A549 (cell line): Measurements from ENCODE around the gene DIAPH2. TPM values are rescaled to one million over a fixed set of nuclear protein-coding genes. Genes with fewer than 3 reads are reported as not detected.

Experiments used
- ATAC-seq, 2 experiments: fragments of 200-7000 bp in 1 of 2; fragments of >200 bp in 1 of 2; cut with Nextera tagmentation in 1 of 2; cut with Tn5 transposase in 1 of 2; 3 replicates each; pipeline versions ENCODE4 v1.8.0 to v1.9.1; 2018 to 2020; ENCODE audit warnings: mild to moderate bottlenecking in 1 of 2, moderate library complexity in 1 of 2
- CTCF ChIA-PET: fragments of 300-600 bp; sonication (Branson Sonifier 250); formaldehyde crosslinking; extraction: SDS; loops from one replicate; lab custom pipeline; 2021; ENCODE audit warnings: antibody characterized with exemption, inconsistent platforms; lab: Yijun Ruan, JAX
- POLR2A ChIA-PET: fragments of 350-600 bp; formaldehyde crosslinking; extraction: SDS; loops from one replicate; lab custom pipeline; 2021; ENCODE audit warnings: antibody characterized with exemption, inconsistent platforms; lab: Yijun Ruan, JAX
- DNase-seq, 2 experiments: peaks; one replicate each; pipeline versions ENCODE4 v3.0.0 to v3.0.0-alpha.2; 2011 to 2016; ENCODE audit warnings: low read depth in 1 of 2, low spot score in 1 of 2
- FAIRE-seq: peaks from 2 replicates; lab custom pipeline; 2011; peaks lifted over from hg19 to GRCh38; lab: Jason Lieb, UNC
- H3K27ac ChIP-seq, 2 experiments: fragments of >200 bp; sonication (Bioruptor Twin); formaldehyde crosslinking; 3 replicates each; pipeline ENCODE4 v1.5.1; 2016 to 2017
- H3K4me1 ChIP-seq: fragments of >200 bp; sonication (Bioruptor Twin); formaldehyde crosslinking; 3 replicates; pipeline ENCODE4 v1.6.1; 2016
- H3K4me2 ChIP-seq: fragments of >200 bp; sonication (Bioruptor Twin); formaldehyde crosslinking; 3 replicates; pipeline ENCODE4 v1.6.1; 2016
- H3K4me3 ChIP-seq: fragments of >200 bp; sonication (Bioruptor Twin); formaldehyde crosslinking; 3 replicates; pipeline ENCODE4 v1.5.1; 2016
- H3K9me3 ChIP-seq: fragments of >200 bp; sonication (Bioruptor Twin); formaldehyde crosslinking; 3 replicates; pipeline ENCODE4 v1.6.1; 2016
- ATOH8 ChIP-seq: fragments of 250-450 bp; sonication (Bioruptor Pico); IDR thresholded peaks from 2 replicates; pipeline ENCODE4 v1.5.0; 2020; ENCODE audit warnings: low read depth, mild to moderate bottlenecking, moderate library complexity
- BHLHE40 ChIP-seq: IDR thresholded peaks from 2 replicates; pipeline ENCODE4 v1.6.1; 2012; ENCODE audit warnings: low read depth, low read length, inconsistent platforms
- CEBPB ChIP-seq, 2 experiments: fragments of >200 bp in 1 of 2; sonication (Bioruptor Twin) in 1 of 2; formaldehyde crosslinking in 1 of 2; IDR thresholded peaks; 2 replicates each; pipeline ENCODE4 v1.6.1; 2012 to 2016
- CHD2 ChIP-seq: fragments of 150-350 bp; IDR thresholded peaks from 2 replicates; pipeline ENCODE4 v1.6.1; 2014; ENCODE audit warnings: low read length; ENCODE audit not compliant: partially characterized antibody
- EHMT2 ChIP-seq: fragments of 200-600 bp; sonication (generic); IDR thresholded peaks from 2 replicates; pipeline ENCODE4 v1.6.1; 2016; ENCODE audit warnings: antibody characterized with exemption, low read depth, mild to moderate bottlenecking, moderate library complexity
- ELK1 ChIP-seq: fragments of 150-350 bp; IDR thresholded peaks from 2 replicates; pipeline ENCODE4 v1.6.1; 2014; ENCODE audit warnings: low read depth, mild to moderate bottlenecking, low read length
- FOSL2 ChIP-seq, 2 experiments: fragments of 450-650 bp in 1 of 2; fragments of >200 bp in 1 of 2; sonication (Bioruptor Twin) in 1 of 2; formaldehyde crosslinking; IDR thresholded peaks; 2 replicates each; pipeline versions ENCODE4 v1.5.0 to v1.6.1; 2016 to 2020; ENCODE audit warnings: mild to moderate bottlenecking in 1 of 2, moderate library complexity in 1 of 2
- HMGXB4 ChIP-seq: fragments of 250-450 bp; sonication (Bioruptor Pico); IDR thresholded peaks from 2 replicates; pipeline ENCODE4 v1.5.0; 2021; ENCODE audit warnings: mild to moderate bottlenecking, moderate library complexity, borderline replicate concordance
- HOXA7 ChIP-seq: fragments of 250-450 bp; sonication (Bioruptor Pico); IDR thresholded peaks from 2 replicates; pipeline ENCODE4 v1.5.0; 2020; ENCODE audit warnings: mild to moderate bottlenecking, moderate library complexity
- JUNB ChIP-seq: fragments of >200 bp; sonication (Bioruptor Twin); formaldehyde crosslinking; IDR thresholded peaks from 2 replicates; pipeline ENCODE4 v1.6.1; 2016
- KDM1A ChIP-seq: fragments of 200-600 bp; sonication (generic); IDR thresholded peaks from 2 replicates; pipeline ENCODE4 v1.6.1; 2016; ENCODE audit warnings: low read depth, mild to moderate bottlenecking
- KDM5A ChIP-seq: fragments of 200-600 bp; sonication (generic); IDR thresholded peaks from 2 replicates; pipeline ENCODE4 v1.6.1; 2016; ENCODE audit warnings: antibody characterized with exemption, mild to moderate bottlenecking
- MYC ChIP-seq: IDR thresholded peaks from 2 replicates; pipeline ENCODE4 v1.6.1; 2012; ENCODE audit warnings: mild to moderate bottlenecking, inconsistent platforms, low read length, improper control_type of control experiment, borderline replicate concordance
- NFE2L2 ChIP-seq: fragments of 150-350 bp; conservative IDR thresholded peaks from 2 replicates; pipeline ENCODE4 v1.6.1; 2014; ENCODE audit warnings: low read length
- NR3C1 ChIP-seq: fragments of >200 bp; sonication (Bioruptor Twin); formaldehyde crosslinking; IDR thresholded peaks from 3 replicates; pipeline ENCODE4 v1.6.1; 2017
- RAD21 ChIP-seq, 2 experiments: fragments of >200 bp in 1 of 2; sonication (Bioruptor Twin) in 1 of 2; formaldehyde crosslinking in 1 of 2; IDR thresholded peaks in 1 of 2; conservative IDR thresholded peaks in 1 of 2; 2 replicates in 1 of 2; 3 replicates in 1 of 2; pipeline ENCODE4 v1.6.1; 2012 to 2018; ENCODE audit warnings: inconsistent platforms in 1 of 2
- RCOR1 ChIP-seq: fragments of 150-350 bp; IDR thresholded peaks from 2 replicates; pipeline ENCODE4 v1.6.1; 2014; ENCODE audit warnings: antibody characterized with exemption, low read length, low read depth
- REST ChIP-seq: fragments of 200-600 bp; sonication (generic); IDR thresholded peaks from 2 replicates; pipeline ENCODE4 v1.6.1; 2016; ENCODE audit warnings: antibody characterized with exemption, mild to moderate bottlenecking, moderate library complexity
- SMC3 ChIP-seq: fragments of >200 bp; sonication (Bioruptor Twin); formaldehyde crosslinking; IDR thresholded peaks from 3 replicates; pipeline ENCODE4 v1.6.1; 2018; ENCODE audit warnings: inconsistent platforms
- TP53 ChIP-seq: fragments of 250-450 bp; sonication (Bioruptor Pico); IDR thresholded peaks from 2 replicates; pipeline ENCODE4 v1.5.0; 2021; ENCODE audit warnings: mild to moderate bottlenecking, moderate library complexity
- ZC3H11A ChIP-seq: fragments of 450-650 bp; IDR thresholded peaks from 2 replicates; pipeline ENCODE4 v1.6.1; 2014; ENCODE audit warnings: antibody characterized with exemption, mild to moderate bottlenecking
- ZSCAN20 ChIP-seq: fragments of 250-450 bp; sonication (Bioruptor Pico); IDR thresholded peaks from 2 replicates; pipeline ENCODE4 v1.8.0; 2022; ENCODE audit warnings: mild to moderate bottlenecking, moderate library complexity
- WGBS: methylation state at CpG from one replicate; pipeline ENCODE4 v1.1.6; 2017; ENCODE audit errors: missing lambda C conversion rate; 5-methylcytosine and 5-hydroxymethylcytosine counted together
- polyA plus RNA-seq, 4 experiments: library from polyadenylated mRNA; depleted of rRNA in 3 of 4; stranded (reverse); fragments of >200 nt; fragmentation: RNase III in 1 of 4; extraction: RNeasy Plus Mini Kit Qiagen cat#74134 plus additional on column Dnase treatment in 1 of 4; gene quantifications; 2 replicates in 3 of 4; 3 replicates in 1 of 4; pipeline ENCODE4 v1.2.3, GENCODE V29; 2011 to 2017

The DIAPH2 gene
- polyA plus RNA-seq, 2 of the 4 experiments (the other 2 are of a cell fraction) = 3.7 to 10.0 TPM

GRCh38 chrX:97369947-97370346 is 685.3 kb downstream of the DIAPH2 start:
- no peak overlapping the region for H3K4me2 ChIP-seq
- CTCF ChIA-PET = no interaction called here
- no peak for TF ChIP-seq CHD2
- TF ChIP-seq BHLHE40 = no peak
- TF ChIP-seq HOXA7 (CRISPR knock-in tag) = no peak
- no peak for TF ChIP-seq JUNB
- TF ChIP-seq ELK1 = no peak
- no peak for TF ChIP-seq ATOH8
- no peak for TF ChIP-seq HMGXB4 (CRISPR knock-in tag)
- TF ChIP-seq ZSCAN20 (CRISPR knock-in tag) = no peak
- TF ChIP-seq NR3C1 = no peak
- no peak for TF ChIP-seq RAD21 (conservative IDR thresholded peaks at IDR 0.05 in 1 of 2, IDR thresholded peaks at IDR 0.05 in 1 of 2)
- no peak for TF ChIP-seq CEBPB (IDR thresholded peaks at IDR 0.05)
- TF ChIP-seq EHMT2 = no peak
- no peak for TF ChIP-seq RCOR1
- no peak for TF ChIP-seq SMC3
- TF ChIP-seq, all 56 proteins: peak for 0
- DNase-seq = no peak
- POLR2A ChIA-PET = no interaction called here
- H3K9me3 ChIP-seq = no peaks in the 10 kb centered on the region
- no peaks in the 10 kb centered on the region for H3K4me1 ChIP-seq
- ATAC-seq = no peak
- 68% methylated on average over 1 of the region's 1 CpG for WGBS
- FAIRE-seq = no peak
- no peak overlapping the region for H3K4me3 ChIP-seq
- no peak overlapping the region for H3K27ac ChIP-seq

GRCh38 chrX:97372001-97372766 is 687.5 kb downstream of the DIAPH2 start:
- no peak overlapping the region for H3K27ac ChIP-seq
- DNase-seq (no peak), FAIRE-seq (no peak)
- TF ChIP-seq ZC3H11A = no peak
- TF ChIP-seq MYC = no peak
- no peak for TF ChIP-seq RCOR1
- no peak for TF ChIP-seq HMGXB4 (CRISPR knock-in tag)
- TF ChIP-seq ZSCAN20 (CRISPR knock-in tag) = no peak
- no peak for TF ChIP-seq FOSL2 (IDR thresholded peaks at IDR 0.05)
- no peak for TF ChIP-seq FOSL2 (CRISPR knock-in tag; IDR thresholded peaks at IDR 0.05)
- TF ChIP-seq REST = no peak
- no peak for TF ChIP-seq BHLHE40
- TF ChIP-seq KDM1A = no peak
- TF ChIP-seq NFE2L2 = no peak
- TF ChIP-seq TP53 = no peak
- TF ChIP-seq KDM5A = no peak
- TF ChIP-seq, all 56 proteins: peak for 0
- ATAC-seq = no peak
- Histone ChIP-seq H3K4me3 (no peak overlapping the region), H3K4me2 (no peak overlapping the region), H3K9me3 (no peaks in the 10 kb centered on the region), H3K4me1 (no peaks in the 10 kb centered on the region)
- CTCF ChIA-PET = no interaction called here
- 96% methylated on average over 6 of the region's 6 CpGs for WGBS
- POLR2A ChIA-PET = no interaction called here
